ENCODE results near the gene LY6G5C. TPM values are rescaled to one million over a fixed set of nuclear protein-coding genes. Genes with fewer than 3 reads are reported as not detected.
A peak's percentile ranks its signal among the peaks of the same experiment; 100 is the strongest.

LY6G5C gene
- total and polyA plus RNA-seq, 2 of the 13 experiments (the other 11 are each of a cell fraction or from before 2014, with no cell fraction given): 0.33 to 0.55 TPM

DNA sequence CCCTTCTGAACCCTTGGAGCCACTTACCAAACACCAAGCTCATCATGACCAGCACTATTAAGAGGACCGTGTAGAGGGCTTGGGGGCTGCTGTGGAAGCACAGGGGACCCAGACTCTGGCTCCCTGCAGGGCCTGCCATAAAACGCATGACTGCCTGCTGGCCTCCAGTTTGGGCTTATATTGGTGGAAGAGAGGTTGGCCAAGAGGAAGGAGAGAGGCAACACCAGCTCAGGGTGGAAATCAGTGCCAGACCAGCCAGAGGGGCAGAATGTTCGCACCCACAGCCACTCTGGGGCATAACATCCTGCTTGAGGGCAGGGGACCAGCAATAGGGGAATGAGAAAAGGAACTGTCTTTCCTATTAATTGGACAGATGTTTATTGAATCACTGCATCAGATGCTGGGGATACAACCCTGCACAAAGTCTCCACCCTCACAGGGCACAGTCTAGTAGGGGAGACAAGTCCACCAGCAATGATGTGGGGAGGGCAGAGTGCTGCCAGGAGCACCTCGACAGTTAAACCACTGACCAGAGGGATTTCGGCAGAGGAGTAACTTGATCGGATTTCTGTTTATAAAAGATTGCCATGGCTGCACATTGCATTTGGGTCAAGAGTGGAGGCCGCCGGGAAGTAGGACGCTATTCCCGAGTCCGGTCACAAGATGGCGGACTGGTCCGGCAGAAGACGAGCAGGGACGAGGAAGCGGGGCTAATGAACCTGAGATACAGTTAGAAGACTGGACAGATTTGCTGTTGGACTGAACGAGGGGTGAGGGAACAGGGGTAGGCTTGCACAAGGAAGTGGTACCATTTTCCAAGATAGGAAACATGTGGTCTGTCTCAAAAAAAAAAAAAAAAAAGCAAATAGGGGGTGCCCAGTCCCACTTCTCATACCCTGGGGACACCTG, at the start of gene LY6G5C (continued):
- TF ChIP-seq ZSCAN29 (CRISPR knock-in tag; conservative IDR thresholded peaks at IDR 0.05): no peak
- no peak for TF ChIP-seq RAD51 (IDR thresholded peaks at IDR 0.05; ENCODE audit: borderline replicate concordance)
- TF ChIP-seq, protein P1, sequence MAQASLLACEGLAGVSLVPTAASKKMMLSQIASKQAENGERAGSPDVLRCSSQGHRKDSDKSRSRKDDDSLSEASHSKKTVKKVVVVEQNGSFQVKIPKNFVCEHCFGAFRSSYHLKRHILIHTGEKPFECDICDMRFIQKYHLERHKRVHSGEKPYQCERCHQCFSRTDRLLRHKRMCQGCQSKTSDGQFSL (CRISPR knock-in tag; IDR thresholded peaks at IDR 0.05): no peak
- peak; percentile 42; the same call in 1 of the 2 replicates for TF ChIP-seq ZSCAN9 (CRISPR knock-in tag; IDR thresholded peaks at IDR 0.05; ENCODE audit: borderline replicate concordance)
- TF ChIP-seq, protein P2, sequence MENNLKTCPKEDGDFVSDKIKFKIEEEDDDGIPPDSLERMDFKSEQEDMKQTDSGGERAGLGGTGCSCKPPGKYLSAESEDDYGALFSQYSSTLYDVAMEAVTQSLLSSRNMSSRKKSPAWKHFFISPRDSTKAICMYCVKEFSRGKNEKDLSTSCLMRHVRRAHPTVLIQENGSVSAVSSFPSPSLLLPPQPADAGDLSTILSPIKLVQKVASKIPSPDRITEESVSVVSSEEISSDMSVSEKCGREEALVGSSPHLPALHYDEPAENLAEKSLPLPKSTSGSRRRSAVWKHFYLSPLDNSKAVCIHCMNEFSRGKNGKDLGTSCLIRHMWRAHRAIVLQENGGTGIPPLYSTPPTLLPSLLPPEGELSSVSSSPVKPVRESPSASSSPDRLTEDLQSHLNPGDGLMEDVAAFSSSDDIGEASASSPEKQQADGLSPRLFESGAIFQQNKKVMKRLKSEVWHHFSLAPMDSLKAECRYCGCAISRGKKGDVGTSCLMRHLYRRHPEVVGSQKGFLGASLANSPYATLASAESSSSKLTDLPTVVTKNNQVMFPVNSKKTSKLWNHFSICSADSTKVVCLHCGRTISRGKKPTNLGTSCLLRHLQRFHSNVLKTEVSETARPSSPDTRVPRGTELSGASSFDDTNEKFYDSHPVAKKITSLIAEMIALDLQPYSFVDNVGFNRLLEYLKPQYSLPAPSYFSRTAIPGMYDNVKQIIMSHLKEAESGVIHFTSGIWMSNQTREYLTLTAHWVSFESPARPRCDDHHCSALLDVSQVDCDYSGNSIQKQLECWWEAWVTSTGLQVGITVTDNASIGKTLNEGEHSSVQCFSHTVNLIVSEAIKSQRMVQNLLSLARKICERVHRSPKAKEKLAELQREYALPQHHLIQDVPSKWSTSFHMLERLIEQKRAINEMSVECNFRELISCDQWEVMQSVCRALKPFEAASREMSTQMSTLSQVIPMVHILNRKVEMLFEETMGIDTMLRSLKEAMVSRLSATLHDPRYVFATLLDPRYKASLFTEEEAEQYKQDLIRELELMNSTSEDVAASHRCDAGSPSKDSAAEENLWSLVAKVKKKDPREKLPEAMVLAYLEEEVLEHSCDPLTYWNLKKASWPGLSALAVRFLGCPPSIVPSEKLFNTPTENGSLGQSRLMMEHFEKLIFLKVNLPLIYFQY (CRISPR knock-in tag; IDR thresholded peaks at IDR 0.05; ENCODE audit: borderline replicate concordance): 0 out of 2 replicates have a peak, but pooled peaks have one; percentile 31
- TF ChIP-seq, protein P3, sequence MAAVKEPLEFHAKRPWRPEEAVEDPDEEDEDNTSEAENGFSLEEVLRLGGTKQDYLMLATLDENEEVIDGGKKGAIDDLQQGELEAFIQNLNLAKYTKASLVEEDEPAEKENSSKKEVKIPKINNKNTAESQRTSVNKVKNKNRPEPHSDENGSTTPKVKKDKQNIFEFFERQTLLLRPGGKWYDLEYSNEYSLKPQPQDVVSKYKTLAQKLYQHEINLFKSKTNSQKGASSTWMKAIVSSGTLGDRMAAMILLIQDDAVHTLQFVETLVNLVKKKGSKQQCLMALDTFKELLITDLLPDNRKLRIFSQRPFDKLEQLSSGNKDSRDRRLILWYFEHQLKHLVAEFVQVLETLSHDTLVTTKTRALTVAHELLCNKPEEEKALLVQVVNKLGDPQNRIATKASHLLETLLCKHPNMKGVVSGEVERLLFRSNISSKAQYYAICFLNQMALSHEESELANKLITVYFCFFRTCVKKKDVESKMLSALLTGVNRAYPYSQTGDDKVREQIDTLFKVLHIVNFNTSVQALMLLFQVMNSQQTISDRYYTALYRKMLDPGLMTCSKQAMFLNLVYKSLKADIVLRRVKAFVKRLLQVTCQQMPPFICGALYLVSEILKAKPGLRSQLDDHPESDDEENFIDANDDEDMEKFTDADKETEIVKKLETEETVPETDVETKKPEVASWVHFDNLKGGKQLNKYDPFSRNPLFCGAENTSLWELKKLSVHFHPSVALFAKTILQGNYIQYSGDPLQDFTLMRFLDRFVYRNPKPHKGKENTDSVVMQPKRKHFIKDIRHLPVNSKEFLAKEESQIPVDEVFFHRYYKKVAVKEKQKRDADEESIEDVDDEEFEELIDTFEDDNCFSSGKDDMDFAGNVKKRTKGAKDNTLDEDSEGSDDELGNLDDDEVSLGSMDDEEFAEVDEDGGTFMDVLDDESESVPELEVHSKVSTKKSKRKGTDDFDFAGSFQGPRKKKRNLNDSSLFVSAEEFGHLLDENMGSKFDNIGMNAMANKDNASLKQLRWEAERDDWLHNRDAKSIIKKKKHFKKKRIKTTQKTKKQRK (IDR thresholded peaks at IDR 0.05; ENCODE audit: low read length): no peak
- no peak for TF ChIP-seq CC2D1A (CRISPR knock-in tag; IDR thresholded peaks at IDR 0.05)
- no peak for TF ChIP-seq PCBP2 (optimal IDR thresholded peaks at IDR 0.05; ENCODE audit: low read depth, low read length, poor library complexity, severe bottlenecking)
- TF ChIP-seq, protein P4, sequence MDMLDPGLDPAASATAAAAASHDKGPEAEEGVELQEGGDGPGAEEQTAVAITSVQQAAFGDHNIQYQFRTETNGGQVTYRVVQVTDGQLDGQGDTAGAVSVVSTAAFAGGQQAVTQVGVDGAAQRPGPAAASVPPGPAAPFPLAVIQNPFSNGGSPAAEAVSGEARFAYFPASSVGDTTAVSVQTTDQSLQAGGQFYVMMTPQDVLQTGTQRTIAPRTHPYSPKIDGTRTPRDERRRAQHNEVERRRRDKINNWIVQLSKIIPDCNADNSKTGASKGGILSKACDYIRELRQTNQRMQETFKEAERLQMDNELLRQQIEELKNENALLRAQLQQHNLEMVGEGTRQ (IDR thresholded peaks at IDR 0.05; ENCODE audit: low read depth, low read length): no peak
- TF ChIP-seq, protein P4 (CRISPR knock-in tag; IDR thresholded peaks at IDR 0.05; ENCODE audit: borderline replicate concordance): no peak
- TF ChIP-seq ZNF543 (CRISPR knock-in tag; IDR thresholded peaks at IDR 0.05): no peak
- 0 out of 2 replicates have a peak, but pooled peaks have one; percentile 57 for TF ChIP-seq ZBTB20 (CRISPR knock-in tag; IDR thresholded peaks at IDR 0.05; ENCODE audit: borderline replicate concordance, low read depth)
- no peak for TF ChIP-seq ZBTB8A (CRISPR knock-in tag; IDR thresholded peaks at IDR 0.05; ENCODE audit: borderline replicate concordance, low read depth)
- no peak for TF ChIP-seq ZNF737 (CRISPR knock-in tag; IDR thresholded peaks at IDR 0.05; ENCODE audit: borderline replicate concordance)
- no peak for TF ChIP-seq ZNF333 (CRISPR knock-in tag; IDR thresholded peaks at IDR 0.05; ENCODE audit: borderline replicate concordance)
- no peak for TF ChIP-seq ZNF207 (IDR thresholded peaks at IDR 0.05; ENCODE audit: borderline replicate concordance)
